Stimulated activated CD8-positive, alpha-beta memory T cell treated with anti-CD3 and anti-CD28 coated beads, Interleukin-4, amount 100 ng/mL, for 1 hour (primary cell): Measurements from ENCODE around the gene SPACA9.

Experiments
- DNase-seq, 2 donors: peaks; one replicate each; pipeline ENCODE4 v3.0.0-alpha.2; 2020; ENCODE audit warnings: low read depth in 2 of 2, low spot score in 1 of 2

The SPACA9 gene

GRCh38 chr9:132878695-132879456 lies at the start of gene SPACA9:
TSS of gene SPACA9 (plus strand) at chr9:132878898. CDS start at chr9:132883948, 5,050 bp downstream.
- DNase-seq = no peak

- no peak for DNase-seq
Measured at GRCh38 chr9:132832171-132832881, 46.4 kb upstream of the SPACA9 start.

- no peak for DNase-seq
Measured at GRCh38 chr9:132833550-132834121, 45.1 kb upstream of the SPACA9 start.

- no peak for DNase-seq
Measured at GRCh38 chr9:132834343-132834742, 44.4 kb upstream of the SPACA9 start.

- no peak for DNase-seq
Measured at GRCh38 chr9:132837501-132838286, 41.0 kb upstream of the SPACA9 start.

- DNase-seq = no peak
Measured at GRCh38 chr9:132838291-132838690, 40.4 kb upstream of the SPACA9 start.

GRCh38 chr9:132840980-132841379 lies 37.7 kb upstream of the SPACA9 start:
- DNase-seq = no peak

- no peak for DNase-seq
Measured at GRCh38 chr9:132842124-132843044, 36.3 kb upstream of the SPACA9 start.

GRCh38 chr9:132846109-132846917 lies 32.4 kb upstream of the SPACA9 start:
- DNase-seq = no peak

GRCh38 chr9:132846918-132847515 lies 31.7 kb upstream of the SPACA9 start:
- no peak for DNase-seq

- DNase-seq = no peak
Measured at GRCh38 chr9:132849185-132849706, 29.5 kb upstream of the SPACA9 start.

GRCh38 chr9:132853482-132853881 lies 25.2 kb upstream of the SPACA9 start:
- DNase-seq = no peak

- no peak for DNase-seq
Measured at GRCh38 chr9:132854832-132855231, 23.9 kb upstream of the SPACA9 start.

GRCh38 chr9:132855904-132856303 lies 22.8 kb upstream of the SPACA9 start:
- no peak for DNase-seq

GRCh38 chr9:132857031-132857430 lies 21.7 kb upstream of the SPACA9 start:
- no peak for DNase-seq

GRCh38 chr9:132857616-132858342 lies 20.9 kb upstream of the SPACA9 start:
- DNase-seq = no peak

- DNase-seq = no peak
Measured at GRCh38 chr9:132858751-132859150, 19.9 kb upstream of the SPACA9 start.

GRCh38 chr9:132861666-132862065 lies 17.0 kb upstream of the SPACA9 start:
- DNase-seq = no peak
